GM13977 (cell line): ENCODE data around the gene PPP1CB.

Experiments used
- DNase-seq: peaks from one replicate; pipeline ENCODE4 v3.0.0; 2012; ENCODE audit warnings: low spot score
- in situ Hi-C: fragments of 300-500 bp; cut with MboI; formaldehyde crosslinking; loops from one replicate; pipeline ENCODE4 v1.12.0; 2022; ENCODE audit warnings: low sequenced_read_pairs, low pct_unique_long_range_greater_than_20kb, mixed read lengths, inconsistent platforms; ENCODE audit not compliant: unreplicated experiment
- TF ChIP-seq, protein P1 (sequence below): IDR thresholded peaks from 2 replicates; pipeline ENCODE4 v1.5.1; 2012; ENCODE audit warnings: mild to moderate bottlenecking, control low read depth; ENCODE audit not compliant: insufficient read depth; ENCODE audit errors: extremely low read depth, missing control alignments

The PPP1CB gene

DNA sequence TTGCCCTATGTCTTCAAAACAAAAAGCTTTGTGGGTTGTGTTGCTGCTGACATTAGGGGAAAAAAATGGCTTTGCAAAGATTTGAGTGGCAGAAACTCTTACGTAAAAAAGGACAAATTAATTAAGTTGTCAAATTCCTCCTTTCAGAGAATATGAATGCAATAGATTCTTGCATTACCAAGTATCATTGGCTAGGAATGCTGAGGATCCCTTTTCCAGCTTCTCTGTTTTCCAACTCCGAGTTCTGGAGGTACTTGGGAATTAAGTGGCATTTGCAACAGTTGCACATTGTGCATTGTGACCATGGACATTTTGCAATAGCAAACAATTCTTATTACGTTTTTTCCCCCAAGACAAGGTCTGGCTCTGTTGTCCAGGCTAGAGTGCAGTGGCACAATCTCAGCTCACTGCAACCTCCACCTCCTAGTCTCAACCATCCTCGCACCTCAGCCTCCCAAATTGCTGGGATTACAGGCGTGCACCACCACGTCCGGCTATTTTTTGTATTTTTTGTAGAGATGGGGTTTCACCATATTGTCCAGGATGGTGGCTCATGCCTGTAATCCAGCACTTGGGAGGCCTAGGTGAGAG, 29.9 kb upstream of the PPP1CB start:
- in situ Hi-C loops: no loop called here
- TF ChIP-seq, protein P1, sequence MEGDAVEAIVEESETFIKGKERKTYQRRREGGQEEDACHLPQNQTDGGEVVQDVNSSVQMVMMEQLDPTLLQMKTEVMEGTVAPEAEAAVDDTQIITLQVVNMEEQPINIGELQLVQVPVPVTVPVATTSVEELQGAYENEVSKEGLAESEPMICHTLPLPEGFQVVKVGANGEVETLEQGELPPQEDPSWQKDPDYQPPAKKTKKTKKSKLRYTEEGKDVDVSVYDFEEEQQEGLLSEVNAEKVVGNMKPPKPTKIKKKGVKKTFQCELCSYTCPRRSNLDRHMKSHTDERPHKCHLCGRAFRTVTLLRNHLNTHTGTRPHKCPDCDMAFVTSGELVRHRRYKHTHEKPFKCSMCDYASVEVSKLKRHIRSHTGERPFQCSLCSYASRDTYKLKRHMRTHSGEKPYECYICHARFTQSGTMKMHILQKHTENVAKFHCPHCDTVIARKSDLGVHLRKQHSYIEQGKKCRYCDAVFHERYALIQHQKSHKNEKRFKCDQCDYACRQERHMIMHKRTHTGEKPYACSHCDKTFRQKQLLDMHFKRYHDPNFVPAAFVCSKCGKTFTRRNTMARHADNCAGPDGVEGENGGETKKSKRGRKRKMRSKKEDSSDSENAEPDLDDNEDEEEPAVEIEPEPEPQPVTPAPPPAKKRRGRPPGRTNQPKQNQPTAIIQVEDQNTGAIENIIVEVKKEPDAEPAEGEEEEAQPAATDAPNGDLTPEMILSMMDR: no peak
- DNase-seq: no peak

DNA sequence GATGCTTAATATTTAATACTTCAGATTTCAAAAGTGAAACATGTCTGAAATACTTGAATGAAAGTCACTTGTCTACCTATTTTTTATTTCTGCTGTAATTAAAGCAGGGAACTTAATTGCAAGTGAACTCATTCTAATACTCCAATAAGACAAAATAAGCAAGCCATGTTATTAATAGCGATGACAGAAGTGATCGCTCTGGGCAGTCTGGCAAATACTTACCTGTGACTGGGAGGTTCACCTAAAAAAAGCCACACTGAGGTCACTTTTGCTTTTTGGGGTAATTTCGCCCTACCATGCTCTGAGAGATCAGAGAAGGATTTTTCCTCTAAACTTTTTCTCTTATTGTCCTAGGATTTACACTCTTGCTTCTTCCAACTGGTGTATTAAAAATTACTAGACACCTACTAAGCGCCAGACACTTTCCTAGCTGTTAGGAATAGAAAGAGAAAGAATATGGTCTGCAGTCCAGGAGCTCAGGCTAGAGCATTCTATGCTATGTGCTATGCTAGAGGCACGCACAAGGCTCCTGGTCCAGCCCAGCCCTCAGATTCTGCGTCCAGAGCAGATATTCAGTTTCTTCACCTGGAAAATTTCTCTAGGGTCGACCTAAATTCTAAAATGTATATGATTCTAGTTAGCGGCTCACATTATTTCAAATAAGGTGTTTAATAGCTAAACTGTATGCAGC, 26.5 kb upstream of the PPP1CB start:
- no peak for DNase-seq
- TF ChIP-seq, protein P1: no peak
- in situ Hi-C loops: no loop called here

DNA sequence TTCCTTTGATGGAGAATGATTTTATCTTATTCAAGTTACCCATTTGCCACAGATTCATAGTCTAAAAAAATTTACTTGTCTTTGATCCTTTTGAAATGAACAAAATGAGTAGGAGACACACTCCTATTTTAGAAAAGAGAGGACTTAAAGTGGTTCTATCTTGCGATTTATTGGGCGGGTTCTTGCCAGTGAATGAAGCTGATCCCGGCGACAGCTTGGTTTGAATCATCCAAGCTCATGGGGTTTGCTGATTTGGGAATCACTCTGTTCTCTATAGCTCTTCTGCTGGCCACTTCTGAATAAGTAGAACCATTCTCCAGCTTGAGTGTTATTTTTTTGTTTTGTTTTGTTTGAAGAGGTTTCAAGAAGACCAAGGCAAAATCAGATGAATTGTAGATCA, 25.5 kb upstream of the PPP1CB start:
- TF ChIP-seq, protein P1: no peak
- DNase-seq: no peak
- in situ Hi-C loops: no loop called here

DNA sequence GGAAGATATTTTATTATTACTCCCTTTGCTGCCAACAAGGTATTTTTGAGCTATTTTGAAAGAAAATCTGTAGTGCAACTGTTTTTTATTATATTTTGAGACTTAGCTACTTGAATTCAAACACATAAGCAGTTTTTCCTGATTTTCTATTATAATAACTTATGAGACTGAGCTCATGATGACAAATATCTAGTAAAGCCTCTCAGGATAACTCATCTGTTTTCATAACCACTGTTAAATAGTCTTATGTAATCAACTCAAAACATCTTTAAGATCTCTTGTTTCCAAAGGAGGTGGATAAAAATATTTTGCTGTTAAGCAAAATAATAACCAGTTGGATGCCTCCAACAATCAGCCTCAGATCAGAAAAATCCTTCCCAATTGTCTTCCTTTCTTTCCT, 21.9 kb upstream of the PPP1CB start:
- TF ChIP-seq, protein P1: no peak
- in situ Hi-C loops: no loop called here
- DNase-seq: no peak

DNA sequence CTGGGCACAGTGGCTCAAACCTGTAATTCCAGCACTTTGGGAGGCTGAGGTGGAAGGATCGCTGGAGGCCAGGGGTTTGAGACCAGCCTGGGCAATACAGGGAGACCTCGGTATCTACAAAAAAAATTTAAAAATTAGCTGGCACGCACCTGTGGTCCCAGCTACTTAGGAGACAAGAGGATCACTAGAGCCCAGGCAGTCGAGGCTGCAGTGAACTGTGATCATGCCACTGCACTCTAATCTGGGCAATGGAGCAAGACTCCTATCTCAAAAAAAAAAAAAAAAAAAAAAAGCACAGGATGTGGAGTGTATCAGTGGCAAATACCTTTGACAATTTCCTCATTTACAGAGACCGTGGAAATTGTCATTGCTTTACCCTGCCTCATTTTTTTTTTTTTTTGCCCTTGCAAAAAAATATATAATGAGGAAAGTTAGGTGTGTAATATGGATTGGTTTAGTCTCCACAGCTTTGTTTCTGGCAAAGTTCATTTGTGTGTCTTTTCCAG, 20.9 kb upstream of the PPP1CB start:
- DNase-seq: no peak
- TF ChIP-seq, protein P1: no peak
- in situ Hi-C loops: no loop called here

DNA sequence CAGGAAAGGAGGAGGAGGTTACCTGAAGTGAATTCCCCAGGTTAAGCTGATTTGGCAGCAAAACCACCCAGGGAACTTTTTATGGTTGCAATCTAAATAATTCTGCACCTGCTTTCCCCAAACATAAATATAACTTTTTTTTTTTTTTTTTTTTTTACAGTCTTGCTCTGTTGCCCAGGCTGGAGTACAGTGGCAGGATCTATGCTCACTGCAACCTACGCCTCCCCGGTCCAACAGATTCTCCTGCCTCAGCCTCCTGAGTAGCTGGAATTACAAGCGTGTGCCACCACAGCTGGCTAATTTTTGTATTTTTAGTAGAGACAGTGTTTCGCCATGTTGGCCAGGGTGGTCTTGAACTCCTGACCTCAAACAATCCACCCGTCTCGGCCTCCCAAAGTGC, 16.1 kb upstream of the PPP1CB start:
- no peak for DNase-seq
- in situ Hi-C loops: no loop called here
- TF ChIP-seq, protein P1: no peak
